SHP77 (cell line): ENCODE data around the gene UVRAG.

ENCODE experiments used
- DNase-seq, 2 experiments: peaks; one replicate each; lab custom pipeline; 2025; lab: John Stamatoyannopoulos, UW

The UVRAG gene

DNA sequence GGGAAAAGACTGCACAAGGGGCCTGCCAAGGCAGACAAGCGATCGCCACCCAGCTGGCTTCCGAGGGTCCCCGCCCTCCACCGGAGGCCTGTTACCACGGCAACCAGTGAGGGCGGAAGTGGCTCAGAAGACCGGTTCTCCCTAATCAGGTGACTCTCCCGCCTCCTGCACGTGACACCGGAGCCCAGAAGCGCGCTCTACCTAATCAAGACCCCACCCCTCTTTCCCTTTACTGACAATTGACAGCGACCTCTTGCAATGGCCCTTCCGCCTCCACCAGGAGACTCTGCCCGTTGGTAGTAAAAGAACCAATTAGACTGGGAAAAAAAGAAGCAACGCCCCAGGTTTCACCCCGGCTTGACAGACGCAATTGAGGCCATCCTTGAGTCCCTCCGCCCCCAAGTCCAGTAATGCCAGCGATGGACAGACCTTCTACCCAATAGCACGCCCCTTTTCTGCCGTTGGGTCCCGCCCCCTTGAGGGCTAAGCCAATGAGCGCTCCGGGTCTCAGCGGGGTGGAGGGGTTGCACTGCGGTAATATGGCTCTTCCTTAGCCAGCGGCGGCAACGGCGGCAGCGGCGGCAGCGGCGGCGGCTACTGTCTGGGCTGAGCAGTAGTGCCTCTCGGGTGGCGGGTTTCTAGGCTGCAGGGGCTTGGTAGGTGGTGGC lies at the start of gene UVRAG:
Gene UVRAG (plus strand): TSS at position 534 of the 668 bp plus-strand sequence. CDS start 198 bp downstream, outside the sequence.
- peak; percentile 99 to 100 for DNase-seq

DNA sequence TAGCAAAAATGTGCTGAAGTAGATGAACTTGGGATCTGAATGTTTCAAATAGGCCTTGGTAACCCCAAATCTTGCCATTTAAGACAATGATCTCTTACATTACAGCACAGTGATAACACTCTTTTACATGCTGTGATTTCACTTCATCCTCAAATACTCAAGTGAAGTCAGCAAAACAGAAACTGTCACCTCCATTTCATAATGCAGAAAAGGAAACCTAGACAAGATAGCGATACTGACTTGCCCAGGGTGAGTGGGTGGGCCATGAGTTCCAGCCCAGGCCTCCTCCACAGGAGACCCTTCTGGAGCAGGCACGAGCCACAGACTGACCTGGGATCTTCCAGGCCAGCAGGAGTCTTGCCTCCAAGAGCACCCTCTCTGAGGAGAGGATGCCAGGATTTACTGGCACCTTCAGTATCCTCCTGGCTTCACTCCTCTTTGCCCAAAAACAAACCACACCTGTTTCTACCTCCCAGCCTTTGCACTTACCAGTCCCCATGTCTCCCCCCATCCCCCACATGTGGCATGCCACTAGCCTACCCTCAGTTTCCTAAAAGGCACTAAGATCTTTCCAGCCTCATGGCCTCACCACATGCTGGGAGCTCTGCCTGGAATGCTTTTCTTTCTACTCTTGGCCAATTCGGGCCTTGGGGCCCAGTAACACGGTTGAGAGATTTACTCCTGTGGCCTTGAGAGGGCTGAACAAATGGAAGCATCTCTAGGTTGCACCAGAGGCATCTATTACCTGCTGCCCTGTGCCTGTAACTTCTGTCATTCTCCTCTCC lies 48.4 kb upstream of the UVRAG start:
- no peak for DNase-seq

DNA sequence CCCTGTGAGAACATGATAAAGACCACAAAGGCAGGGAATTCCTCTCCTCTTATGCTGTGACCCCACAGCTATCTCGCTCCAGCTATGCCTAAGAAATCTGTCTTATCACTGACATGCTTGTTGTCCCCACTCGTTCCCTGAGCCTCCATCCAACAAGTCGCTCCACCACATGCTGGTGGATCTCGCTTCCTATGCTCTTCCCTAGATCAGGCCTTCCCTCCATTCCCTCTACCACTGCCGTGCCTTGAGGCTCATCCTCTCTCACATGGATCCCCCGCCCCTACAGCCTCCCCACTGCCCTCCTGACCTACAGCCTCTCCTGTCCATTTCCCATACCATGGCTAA lies 47.8 kb upstream of the UVRAG start:
- no peak for DNase-seq

DNA sequence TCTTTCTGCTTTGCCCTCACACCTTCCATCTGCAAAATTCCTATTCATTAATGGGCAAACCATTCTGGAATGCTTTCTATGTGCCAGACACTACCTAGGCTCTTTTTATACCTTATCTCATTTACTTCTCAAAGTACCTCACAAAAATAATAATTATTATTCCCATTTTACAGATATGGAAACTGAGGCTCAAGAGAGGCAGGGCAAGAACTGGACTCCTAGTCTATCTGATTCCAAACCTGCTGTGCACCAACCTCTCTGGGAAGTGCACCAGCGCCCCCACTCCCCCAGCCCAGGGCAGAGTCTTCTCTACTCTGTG lies 47.3 kb upstream of the UVRAG start:
- no peak for DNase-seq

DNA sequence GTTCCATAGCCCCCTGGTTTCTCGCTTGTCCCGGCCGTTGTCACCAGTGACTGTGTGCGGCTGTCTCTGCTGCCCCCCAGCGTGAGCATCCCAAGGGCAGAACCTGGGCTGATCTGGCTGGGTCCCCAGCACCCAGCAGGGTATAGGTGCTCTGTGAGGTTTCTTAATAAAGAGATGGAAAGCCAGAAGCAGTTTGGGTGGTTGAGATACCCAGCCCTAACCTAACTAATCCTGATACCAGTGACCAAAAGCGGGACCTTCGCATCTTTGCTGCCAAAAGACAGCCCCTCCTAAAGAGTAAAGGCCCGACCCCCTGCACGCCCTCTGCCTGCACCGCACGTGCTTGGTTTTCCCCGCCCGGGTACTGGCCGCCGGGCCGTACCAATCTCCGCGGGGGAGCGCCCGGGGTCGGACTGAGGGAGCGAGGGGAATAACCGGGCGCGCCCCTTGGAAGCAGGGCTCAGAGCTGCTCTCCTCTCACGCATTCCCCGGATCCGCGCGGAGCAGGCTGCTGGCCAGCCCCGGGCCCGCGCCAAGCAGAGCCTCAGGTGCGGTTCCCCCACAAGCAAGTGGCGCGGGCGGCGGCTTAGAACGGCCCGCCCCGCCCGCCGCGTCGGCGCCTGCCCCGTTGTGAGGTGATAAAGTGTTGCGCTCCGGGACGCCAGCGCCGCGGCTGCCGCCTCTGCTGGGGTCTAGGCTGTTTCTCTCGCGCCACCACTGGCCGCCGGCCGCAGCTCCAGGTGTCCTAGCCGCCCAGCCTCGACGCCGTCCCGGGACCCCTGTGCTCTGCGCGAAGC lies 46.7 kb upstream of the UVRAG start, which contains the start of gene DGAT2:
Gene DGAT2 (plus strand): TSS at position 667 of the 797 bp plus-strand sequence. CDS start 214 bp downstream, outside the sequence.
- peak; percentile 36 to 62 for DNase-seq

DNA sequence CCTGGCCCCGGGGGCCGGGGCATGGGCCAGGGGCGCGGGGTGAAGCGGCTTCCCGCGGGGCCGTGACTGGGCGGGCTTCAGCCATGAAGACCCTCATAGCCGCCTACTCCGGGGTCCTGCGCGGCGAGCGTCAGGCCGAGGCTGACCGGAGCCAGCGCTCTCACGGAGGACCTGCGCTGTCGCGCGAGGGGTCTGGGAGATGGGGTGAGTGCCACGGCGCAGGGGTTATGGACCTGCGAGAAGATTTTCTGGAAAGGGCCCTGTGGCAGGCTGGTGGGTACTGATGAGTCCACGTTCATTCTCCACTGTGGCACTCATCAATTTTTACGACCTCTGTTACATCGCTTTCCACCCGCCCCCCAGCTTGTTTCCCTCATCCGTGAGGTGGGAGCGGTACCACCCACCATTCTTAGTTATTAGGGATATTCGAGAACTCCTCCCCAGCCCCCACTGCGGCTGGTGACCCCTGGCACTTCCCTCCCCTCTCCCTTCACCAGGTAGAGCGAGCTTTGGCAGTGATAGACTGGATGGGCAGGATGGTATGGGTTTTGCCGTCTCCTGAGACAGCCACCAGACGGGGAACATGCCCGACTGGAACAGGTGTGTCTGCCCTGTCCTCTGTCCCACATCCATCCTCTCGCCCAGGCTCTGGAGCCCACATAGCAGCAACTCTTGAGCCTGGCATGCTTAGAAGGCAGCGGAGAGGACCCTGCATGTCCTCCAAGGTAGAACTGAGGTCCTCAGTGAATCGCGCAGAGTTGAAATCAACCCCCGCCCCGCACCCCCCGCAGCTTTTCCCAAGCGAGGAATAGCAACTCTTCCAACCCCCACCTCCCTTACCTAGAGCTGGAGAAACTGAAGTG lies 45.9 kb upstream of the UVRAG start:
- DNase-seq = no peak

DNA sequence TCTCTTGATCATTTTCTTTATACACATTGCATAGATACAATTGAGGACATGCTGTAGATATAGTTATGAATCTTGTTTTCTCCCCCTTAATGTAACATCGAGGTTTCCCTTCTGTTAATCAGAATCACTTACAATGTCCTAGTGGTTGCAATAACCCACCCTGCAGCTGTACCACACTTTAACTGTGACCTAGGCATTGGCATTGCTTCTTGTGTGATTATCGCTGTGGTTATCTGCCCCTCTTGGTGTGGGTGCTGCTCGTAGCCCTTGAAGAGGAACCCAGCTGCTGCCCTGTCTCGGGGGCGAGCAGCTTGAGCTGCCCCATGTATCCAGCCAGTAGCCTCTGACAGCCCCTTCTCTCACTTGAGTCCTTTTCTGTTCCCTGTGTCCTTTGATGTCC lies 44.9 kb upstream of the UVRAG start:
- no peak for DNase-seq

DNA sequence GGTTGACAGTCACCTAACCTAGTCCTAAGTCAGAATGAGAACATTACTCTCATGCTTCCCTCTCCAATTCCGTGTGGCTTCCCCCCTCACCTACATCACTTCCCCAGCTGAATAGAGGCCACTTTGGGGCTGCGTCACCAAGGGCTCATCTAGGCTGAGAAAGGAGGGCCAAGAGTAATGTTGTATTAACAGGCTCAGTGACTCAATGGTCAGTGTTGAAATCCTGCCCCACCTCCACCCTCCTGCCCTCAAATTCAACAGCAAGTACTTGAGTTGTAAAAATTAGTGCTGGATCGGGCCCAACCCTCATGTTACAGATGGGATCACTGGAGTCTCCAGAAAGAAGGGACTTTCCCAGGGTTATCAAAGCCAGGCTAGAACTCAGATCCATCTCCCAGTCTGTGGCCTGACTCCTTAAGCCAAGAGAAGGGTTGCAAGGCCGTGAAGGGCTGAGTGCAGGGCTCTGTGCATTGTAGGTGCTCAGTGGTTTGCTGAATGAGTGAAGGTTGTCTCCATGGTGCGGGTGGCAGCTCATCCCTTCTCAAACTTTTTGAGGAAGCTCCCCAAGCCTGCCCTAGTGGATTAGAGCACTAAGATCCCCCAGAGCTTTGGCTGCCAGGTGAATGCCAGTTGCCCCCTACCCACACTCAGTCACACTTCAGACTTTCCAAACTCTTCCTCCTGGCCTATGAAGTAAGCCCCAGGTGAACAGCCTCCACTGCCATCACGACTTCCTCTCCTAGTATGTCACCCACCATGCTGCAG lies 43.2 kb upstream of the UVRAG start:
- DNase-seq = no peak

DNA sequence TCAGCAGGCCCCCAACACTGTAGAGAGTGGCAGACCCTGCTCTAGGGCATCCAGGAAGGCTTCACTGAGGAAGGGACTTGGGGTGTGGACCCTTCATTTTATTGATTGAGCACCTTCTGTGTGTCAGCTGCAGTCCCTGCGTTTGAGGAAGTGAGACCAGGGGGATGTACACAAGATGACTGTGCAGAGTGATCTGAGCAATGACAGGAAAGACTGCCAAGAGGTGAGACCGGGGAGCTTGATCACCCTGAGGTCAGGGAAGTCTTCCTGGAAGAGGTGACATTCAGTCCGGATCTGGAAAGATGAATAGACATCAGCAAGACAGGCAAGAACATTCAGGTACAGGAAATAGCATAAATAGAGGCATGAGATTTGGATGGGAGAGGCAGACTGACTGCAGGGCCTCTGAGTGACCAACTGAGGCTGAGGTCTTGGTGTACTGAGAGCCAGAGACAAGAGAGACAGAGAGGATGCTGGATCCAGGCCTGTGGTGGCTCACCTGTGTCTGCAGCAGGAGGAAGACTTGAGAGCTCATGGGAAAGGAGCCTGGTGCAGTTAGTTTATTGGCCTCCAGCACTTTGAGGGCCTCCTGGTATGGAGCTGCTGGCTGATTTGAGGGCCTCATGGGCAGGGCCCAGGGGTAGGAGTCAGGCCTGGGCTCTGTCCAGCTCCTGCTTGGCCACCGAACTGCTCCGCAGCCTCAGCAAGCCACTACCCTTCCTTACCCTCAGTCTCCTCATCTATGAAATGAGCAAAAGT lies 41.2 kb upstream of the UVRAG start:
- DNase-seq = no peak

DNA sequence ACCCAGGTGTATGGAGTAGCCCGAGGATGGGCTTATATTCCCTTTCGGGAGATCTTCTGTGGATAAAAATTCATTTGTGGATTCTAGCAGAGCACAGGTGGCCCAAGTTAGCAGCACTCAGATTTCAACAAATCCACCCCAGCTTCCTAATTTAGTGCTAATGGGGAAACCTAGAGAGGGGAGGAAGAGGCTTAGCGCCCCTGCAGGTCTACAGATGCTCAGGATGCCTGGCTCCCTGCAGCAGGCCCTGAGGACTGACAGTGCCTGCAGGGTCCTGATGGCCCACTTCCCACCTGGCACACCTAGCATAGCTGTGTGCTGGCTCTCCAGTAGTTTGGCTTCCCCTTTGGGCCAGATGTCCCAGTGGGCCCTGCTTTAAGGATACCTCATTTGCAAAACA lies 40.0 kb upstream of the UVRAG start:
- DNase-seq = no peak

DNA sequence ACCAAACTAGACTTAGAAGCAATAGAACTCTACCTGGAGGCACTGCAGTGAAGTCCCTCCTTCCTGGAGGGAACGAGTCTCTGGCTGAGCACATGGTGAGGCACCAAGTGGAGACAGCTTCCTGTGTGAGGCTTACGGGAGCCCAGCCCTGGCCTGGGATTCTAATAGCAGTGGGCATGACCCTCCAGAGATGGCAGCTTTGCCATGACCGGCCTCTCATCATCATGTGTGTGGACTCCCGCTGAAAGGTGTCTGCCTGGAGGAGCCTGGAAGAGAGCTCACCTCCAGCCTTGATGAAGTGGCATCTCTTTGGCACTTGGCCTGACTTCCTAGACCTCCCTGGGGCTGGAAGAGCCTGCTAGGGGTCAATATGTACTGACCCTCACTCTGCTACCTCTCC lies 38.5 kb upstream of the UVRAG start:
- DNase-seq = no peak

DNA sequence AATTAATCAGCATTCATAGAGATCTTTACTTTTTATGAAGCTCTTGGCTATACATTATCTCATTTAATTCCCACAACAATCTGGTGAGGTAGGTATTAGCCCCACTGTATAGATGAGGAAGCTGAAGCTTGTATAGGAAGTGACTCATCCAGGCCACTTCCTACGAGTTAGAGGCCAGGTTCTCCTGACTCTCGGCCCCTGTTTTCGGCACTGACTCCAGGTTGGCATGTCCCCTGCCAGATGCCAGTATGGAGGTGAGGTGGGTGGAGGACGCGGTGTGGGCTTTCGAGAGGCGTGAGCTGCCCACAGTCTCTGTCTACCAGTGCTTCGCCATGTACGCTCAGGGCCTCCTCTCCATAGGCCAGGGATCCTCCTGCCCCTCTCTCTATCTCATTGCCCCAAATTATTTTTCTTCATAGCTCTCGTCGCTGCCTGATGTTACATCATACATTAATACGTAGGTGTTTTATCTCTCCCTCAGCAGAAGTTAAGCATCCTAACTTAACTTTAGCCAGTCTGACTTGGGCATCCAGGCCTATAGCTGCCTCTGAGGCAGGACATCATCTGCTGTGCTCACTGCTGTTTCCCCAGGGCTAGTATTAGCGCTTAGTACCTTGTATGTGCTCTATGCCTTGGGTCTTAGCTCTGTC lies 37.4 kb upstream of the UVRAG start:
- DNase-seq = no peak

DNA sequence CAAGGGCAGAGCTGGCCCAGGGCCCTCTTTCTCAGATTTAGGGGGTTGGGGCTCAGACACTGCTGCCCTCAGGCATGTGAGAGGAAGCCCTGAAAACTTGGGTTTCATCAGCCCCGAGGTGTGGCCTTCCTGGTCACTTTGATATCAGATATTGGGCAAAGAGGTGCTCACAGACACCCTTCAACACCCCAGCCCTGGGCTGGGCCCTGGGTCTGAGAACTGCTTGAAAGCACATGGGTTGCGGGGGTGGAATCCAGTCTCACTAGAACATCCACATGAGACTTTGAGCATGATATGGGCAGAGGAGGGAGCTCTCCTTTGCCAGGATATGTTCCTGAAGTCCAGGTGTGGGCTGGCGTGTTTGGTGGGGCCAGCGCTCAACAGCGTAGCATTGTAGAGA lies 36.0 kb upstream of the UVRAG start:
- DNase-seq = no peak

DNA sequence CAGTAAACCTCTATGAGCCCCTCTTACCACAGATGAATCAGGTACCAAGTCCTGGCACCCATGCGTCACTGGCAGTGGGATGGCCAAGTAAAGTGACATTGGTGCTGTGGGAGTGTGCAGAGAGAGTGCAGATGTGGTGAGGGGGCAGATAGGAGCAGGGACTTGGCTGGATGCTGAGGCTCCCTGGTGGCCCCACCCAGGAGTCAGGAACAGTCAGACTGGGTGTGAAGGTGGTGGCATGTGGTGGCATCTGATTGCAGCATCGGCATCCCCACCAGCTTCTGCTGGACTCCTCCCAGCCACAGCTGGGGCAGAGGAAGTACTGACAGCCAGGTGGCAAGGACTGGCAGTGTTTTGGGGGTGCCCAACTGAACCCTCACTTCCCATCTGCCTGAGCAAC lies 35.0 kb upstream of the UVRAG start:
- DNase-seq = no peak

DNA sequence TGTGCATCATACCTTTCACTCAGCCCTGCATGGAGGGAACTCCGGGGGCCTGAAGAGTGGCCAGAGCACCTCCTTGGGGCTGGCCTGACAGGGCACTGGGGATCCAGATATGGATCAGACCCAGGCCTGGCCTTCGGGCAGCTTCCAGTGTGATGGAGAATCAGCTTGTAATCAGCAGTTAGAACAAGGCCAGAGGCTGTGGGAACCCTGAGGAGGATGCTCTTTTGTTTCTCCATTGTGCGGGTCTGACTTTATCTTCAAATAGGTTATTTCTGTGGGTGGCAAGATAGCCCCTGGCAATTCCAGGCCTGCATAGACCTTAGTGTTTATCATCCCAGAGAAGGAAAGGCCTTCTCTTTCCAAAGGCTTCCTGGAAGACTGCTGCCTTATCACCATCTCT lies 34.1 kb upstream of the UVRAG start:
- no peak for DNase-seq

DNA sequence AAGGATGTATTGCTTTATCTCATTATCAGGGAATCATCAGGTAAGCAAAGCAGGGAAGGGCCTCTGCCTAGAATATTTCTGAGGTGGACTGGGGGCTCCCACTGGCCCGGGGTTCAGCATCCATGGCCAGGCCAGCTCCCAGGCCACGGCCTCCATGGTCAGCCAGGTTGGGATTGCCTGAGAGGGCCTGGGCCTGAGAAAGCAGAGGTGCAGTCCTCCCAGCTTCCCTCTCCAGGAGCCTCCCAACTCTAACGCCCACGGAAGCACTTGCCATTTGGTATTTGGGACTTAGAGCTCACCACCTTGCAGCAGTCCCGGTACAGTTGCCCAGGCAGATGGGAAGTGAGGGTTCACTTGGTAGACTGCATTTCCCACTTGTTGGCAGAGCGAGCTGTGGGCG lies 33.7 kb upstream of the UVRAG start:
- no peak for DNase-seq

DNA sequence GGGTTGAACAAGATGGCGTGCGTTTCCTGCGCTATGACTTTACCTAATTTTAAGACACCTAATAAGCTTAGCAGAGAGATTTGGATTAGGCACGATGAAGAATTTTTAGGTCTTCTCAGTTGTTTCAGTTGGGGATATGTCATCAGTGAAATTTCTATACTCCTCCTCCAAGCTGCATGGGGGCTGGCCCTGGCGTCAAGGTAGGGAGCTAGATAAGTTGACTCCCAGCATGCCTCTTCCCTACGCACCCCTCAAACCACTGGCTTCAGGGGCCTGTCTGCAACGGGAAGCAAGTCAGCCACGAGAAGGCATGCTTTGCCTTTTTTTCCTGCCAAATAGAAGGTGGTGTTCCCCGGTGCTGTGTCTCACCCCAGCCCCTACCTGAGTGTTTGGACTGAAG lies 33.2 kb upstream of the UVRAG start:
- no peak for DNase-seq

DNA sequence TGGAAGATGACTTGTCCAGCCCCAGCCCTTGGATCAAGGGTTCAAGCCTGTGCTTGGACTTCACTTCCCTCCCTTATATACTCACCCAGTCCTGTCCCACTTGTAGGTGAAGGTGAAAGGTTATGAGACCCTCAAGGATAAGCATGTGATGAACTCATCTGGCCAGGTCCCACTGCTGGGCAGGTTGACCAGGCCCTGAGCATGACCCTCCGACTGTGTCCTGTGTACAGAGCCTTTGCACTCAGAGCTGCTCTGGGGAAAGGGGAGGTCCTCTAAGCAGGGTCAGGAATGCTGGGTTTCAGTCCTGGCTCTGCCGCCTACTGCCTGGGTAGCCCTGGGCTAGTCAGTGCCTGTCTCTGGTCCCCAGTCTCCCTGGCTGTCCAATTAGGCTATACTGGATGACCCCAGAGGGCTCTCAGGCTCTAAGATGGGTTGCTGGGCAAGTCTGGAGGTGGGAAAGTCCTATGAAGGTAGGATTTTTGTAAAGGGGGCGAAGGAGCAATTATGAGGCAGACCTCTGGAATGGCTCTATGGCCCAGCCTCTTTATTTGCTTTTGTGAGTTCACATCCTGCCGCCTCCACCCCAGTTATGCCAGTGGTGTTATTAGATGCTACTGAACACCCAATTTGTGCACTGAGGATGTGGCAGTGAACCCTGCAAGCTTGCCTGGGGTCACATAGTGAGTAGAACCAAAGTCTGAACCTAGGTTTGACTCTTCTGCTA lies 32.3 kb upstream of the UVRAG start:
- DNase-seq = no peak

DNA sequence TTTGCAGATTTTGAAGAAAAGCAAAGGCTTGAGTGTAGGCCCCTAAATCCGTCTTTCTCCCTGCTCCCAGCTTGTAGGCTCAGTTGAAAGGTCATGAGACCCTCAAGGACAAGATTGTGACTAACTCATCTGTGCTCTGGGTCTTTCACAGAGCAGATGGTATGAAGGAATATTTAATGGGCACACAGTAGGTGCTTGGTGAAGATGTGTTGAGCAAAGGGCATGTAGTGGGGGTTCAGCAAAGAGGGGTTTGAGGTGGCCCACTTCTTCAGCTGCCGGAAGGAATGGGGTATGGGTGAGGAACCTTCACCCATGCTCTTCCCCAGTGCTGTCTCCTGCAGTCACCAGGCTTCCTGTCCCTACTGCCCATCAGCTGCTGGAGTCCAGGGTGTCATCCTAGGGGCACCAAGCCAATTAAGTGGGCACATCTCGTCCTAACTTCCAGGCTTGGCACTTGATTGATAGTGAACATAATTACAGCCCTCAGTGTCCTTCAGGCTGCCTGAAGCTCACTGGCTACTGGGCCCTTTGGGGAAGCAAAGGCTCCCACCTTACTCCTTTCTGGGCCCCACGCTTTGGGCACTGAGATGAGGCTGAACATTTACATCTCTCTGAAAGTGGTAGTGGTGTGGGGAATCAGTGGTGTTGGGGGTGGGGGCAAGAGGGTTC lies 31.5 kb upstream of the UVRAG start:
- no peak for DNase-seq
